Thymus (tissue), 11 donors: Measurements from ENCODE around the gene MYO10. TPM values are rescaled to one million over a fixed set of nuclear protein-coding genes. Genes with fewer than 3 reads are reported as not detected.
A peak's percentile ranks its signal among the peaks of the same experiment; 100 is the strongest.

Experiments
- DNase-seq, 9 donors: peaks; one replicate each; pipeline ENCODE4 v3.0.0-alpha.2; 2013; ENCODE audit warnings: low spot score in 9 of 9, low read depth in 6 of 9, missing footprints in 1 of 9
- H3K27ac ChIP-seq, 2 donors: one replicate each; pipeline ENCODE4 v1.5.1; 2013; ENCODE audit warnings: control low read depth in 1 of 2, low read depth in 1 of 2, low read length in 1 of 2, mild to moderate bottlenecking in 1 of 2, moderate library complexity in 1 of 2
- H3K27me3 ChIP-seq, 2 donors: one replicate each; pipeline ENCODE4 v1.5.1; 2013; ENCODE audit warnings: low read length in 1 of 2; ENCODE audit not compliant: control insufficient read depth in 2 of 2, insufficient read depth in 1 of 2
- H3K36me3 ChIP-seq, 2 donors: one replicate each; pipeline ENCODE4 v1.5.1; 2013; ENCODE audit warnings: low read length in 1 of 2, mild to moderate bottlenecking in 1 of 2, moderate library complexity in 1 of 2; ENCODE audit not compliant: control insufficient read depth in 2 of 2, insufficient read depth in 2 of 2
- H3K4me1 ChIP-seq, 2 donors: one replicate each; pipeline ENCODE4 v1.5.1; 2013; ENCODE audit warnings: low read length in 2 of 2; ENCODE audit not compliant: control insufficient read depth in 2 of 2, insufficient read depth in 2 of 2
- H3K4me3 ChIP-seq, 2 donors: one replicate each; pipeline ENCODE4 v1.5.1; 2013; ENCODE audit warnings: low read length in 2 of 2, control low read depth in 1 of 2, mild to moderate bottlenecking in 1 of 2
- H3K9me3 ChIP-seq, 2 donors: one replicate each; pipeline ENCODE4 v1.5.1; 2013; ENCODE audit warnings: low read length in 1 of 2, mild to moderate bottlenecking in 1 of 2; ENCODE audit not compliant: control insufficient read depth in 2 of 2, insufficient read depth in 1 of 2
- WGBS: extraction: QIAGEN DNeasy Blood & Tissue Kit; methylation state at CpG from one replicate; pipeline ENCODE4 v1.1.7; 2013; 5-methylcytosine and 5-hydroxymethylcytosine counted together
- polyA plus RNA-seq: library from polyadenylated mRNA; stranded (reverse); fragments of 200-250 nt; gene quantifications from one replicate; pipeline ENCODE4 v1.2.3, GENCODE V29; 2013
- total RNA-seq: library from RNA; stranded (reverse); fragments of 120-200 nt; gene quantifications from one replicate; pipeline ENCODE4 v1.2.4, GENCODE V29; 2013
- donor health status: healthy.

Gene MYO10
- total and polyA plus RNA-seq, 2 donors: 4.3 to 6.0 TPM

- Histone ChIP-seq H3K36me3 (no peaks in the 10 kb centered on the region), H3K27me3 (no peaks in the 10 kb centered on the region), H3K4me1 (no peaks in the 10 kb centered on the region), H3K4me3 (no peak overlapping the region), H3K27ac (no peak overlapping the region), H3K9me3 (no peaks in the 10 kb centered on the region)
- 96% methylated on average over 6 of the region's 6 CpGs for WGBS
- no peak for DNase-seq
These were observed 17.0 kb upstream of the MYO10 start for GRCh38 chr5:16952968-16953671.

- Histone ChIP-seq H3K4me3 (no peak overlapping the region), H3K36me3 (no peaks in the 10 kb centered on the region), H3K27me3 (no peaks in the 10 kb centered on the region), H3K27ac (no peak overlapping the region), H3K9me3 (no peaks in the 10 kb centered on the region), H3K4me1 (no peaks in the 10 kb centered on the region)
- no peak for DNase-seq
- WGBS: 82% methylated on average over 1 of the region's 1 CpG
These were observed 10.6 kb upstream of the MYO10 start for GRCh38 chr5:16946725-16947124.

GRCh38 chr5:16944816-16945562 is 8.9 kb upstream of the MYO10 start:
- H3K27me3 ChIP-seq: no peaks in the 10 kb centered on the region
- WGBS: 94% methylated on average over 6 of the region's 6 CpGs
- H3K9me3 ChIP-seq: no peaks in the 10 kb centered on the region
- DNase-seq: no peak
- H3K4me1 ChIP-seq: no peaks in the 10 kb centered on the region
- H3K36me3 ChIP-seq: no peaks in the 10 kb centered on the region
- no peak overlapping the region for H3K27ac ChIP-seq
- no peak overlapping the region for H3K4me3 ChIP-seq

- no peaks in the 10 kb centered on the region for H3K36me3 ChIP-seq
- no peaks in the 10 kb centered on the region for H3K4me1 ChIP-seq
- no peak overlapping the region for H3K4me3 ChIP-seq
- no peaks in the 10 kb centered on the region for H3K27me3 ChIP-seq
- no peak overlapping the region for H3K27ac ChIP-seq
- H3K9me3 ChIP-seq: no peaks in the 10 kb centered on the region
- WGBS: 91% methylated on average over 15 of the region's 15 CpGs
- DNase-seq: no peak
These were observed 8.0 kb upstream of the MYO10 start for GRCh38 chr5:16943846-16944678.

- Histone ChIP-seq H3K9me3 (no peaks in the 10 kb centered on the region), H3K36me3 (no peaks in the 10 kb centered on the region), H3K4me1 (peaks cover 5% of the 10 kb centered on the region in 2 donors), H3K4me3 (no peak overlapping the region), H3K27me3 (peaks cover 33 to 46% of the 10 kb centered on the region in 2 donors), H3K27ac (no peak overlapping the region)
- WGBS: 92% methylated on average over 7 of the region's 7 CpGs
- no peak for DNase-seq
These were observed 1.5 kb upstream of the MYO10 start for GRCh38 chr5:16937503-16938161.

GRCh38 chr5:16936989-16937438 is 926 bp upstream of the MYO10 start:
- DNase-seq: no peak
- Histone ChIP-seq H3K4me1 (peaks cover 5% of the 10 kb centered on the region in 2 donors), H3K27me3 (peaks cover 33 to 46% of the 10 kb centered on the region in 2 donors), H3K9me3 (no peaks in the 10 kb centered on the region), H3K4me3 (peak overlapping the region in 1 of 2 donors; percentile 32), H3K36me3 (no peaks in the 10 kb centered on the region), H3K27ac (no peak overlapping the region)
- 42% methylated on average over 11 of the region's 11 CpGs for WGBS

GRCh38 chr5:16935231-16936149 is 598 bp downstream of the MYO10 start:
- peak in 1 of 9 donors; percentile 41 for DNase-seq
- Histone ChIP-seq H3K27ac (peak overlapping the region in 1 of 2 donors; percentile 26), H3K27me3 (peaks cover 33 to 46% of the 10 kb centered on the region in 2 donors), H3K4me1 (peaks cover 5% of the 10 kb centered on the region in 2 donors), H3K4me3 (peak overlapping the region; percentile 45 to 49), H3K36me3 (no peaks in the 10 kb centered on the region), H3K9me3 (no peaks in the 10 kb centered on the region)
- 1% methylated on average over 85 of the region's 85 CpGs for WGBS

- Histone ChIP-seq H3K27me3 (peaks cover 33 to 46% of the 10 kb centered on the region in 2 donors), H3K36me3 (no peaks in the 10 kb centered on the region), H3K4me1 (peaks cover 5% of the 10 kb centered on the region in 2 donors), H3K27ac (no peak overlapping the region), H3K9me3 (no peaks in the 10 kb centered on the region), H3K4me3 (peak overlapping the region; percentile 45 to 49)
- 4% methylated on average over 6 of the region's 6 CpGs for WGBS
- no peak for DNase-seq
These were observed 1.4 kb downstream of the MYO10 start for GRCh38 chr5:16934677-16935153.
